Lower leg skin (tissue), 3 donors: Measurements from ENCODE around the gene PIP5K1B.

ENCODE experiments used
- POLR2A ChIP-seq, 2 donors: fragments of 450-650 bp; IDR thresholded peaks; one replicate each; pipeline ENCODE4 v1.6.1; 2016 to 2017; ENCODE audit warnings: antibody characterized with exemption in 2 of 2, mild to moderate bottlenecking in 1 of 2, moderate library complexity in 1 of 2
- TF ChIP-seq, protein P1 (sequence below), 3 donors: fragments of 450-650 bp; IDR thresholded peaks; one replicate each; pipeline ENCODE4 v1.5.1; 2016; ENCODE audit warnings: antibody characterized with exemption in 3 of 3, mild to moderate bottlenecking in 3 of 3, moderate library complexity in 2 of 3

DNA sequence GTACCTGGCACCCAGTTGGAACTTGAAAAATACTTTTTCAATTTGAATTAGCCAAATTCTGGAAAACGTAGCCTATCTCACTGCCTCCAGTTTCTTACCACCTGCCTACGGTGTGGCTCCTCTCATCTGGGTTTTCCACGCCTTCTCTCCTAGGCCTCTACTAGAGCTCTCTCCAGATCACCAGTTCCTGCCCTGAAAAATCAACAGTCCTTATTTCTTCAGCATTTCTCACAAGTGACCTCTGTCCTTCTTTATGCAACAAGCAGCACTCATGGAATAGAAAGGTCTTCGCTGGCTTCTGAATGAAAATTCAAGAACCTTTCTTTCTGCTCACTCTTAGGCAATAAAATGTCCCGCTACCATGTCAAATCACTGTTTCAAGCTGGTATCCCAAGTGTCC is 64.8 kb downstream of the PIP5K1B start:
- TF ChIP-seq, protein P1, sequence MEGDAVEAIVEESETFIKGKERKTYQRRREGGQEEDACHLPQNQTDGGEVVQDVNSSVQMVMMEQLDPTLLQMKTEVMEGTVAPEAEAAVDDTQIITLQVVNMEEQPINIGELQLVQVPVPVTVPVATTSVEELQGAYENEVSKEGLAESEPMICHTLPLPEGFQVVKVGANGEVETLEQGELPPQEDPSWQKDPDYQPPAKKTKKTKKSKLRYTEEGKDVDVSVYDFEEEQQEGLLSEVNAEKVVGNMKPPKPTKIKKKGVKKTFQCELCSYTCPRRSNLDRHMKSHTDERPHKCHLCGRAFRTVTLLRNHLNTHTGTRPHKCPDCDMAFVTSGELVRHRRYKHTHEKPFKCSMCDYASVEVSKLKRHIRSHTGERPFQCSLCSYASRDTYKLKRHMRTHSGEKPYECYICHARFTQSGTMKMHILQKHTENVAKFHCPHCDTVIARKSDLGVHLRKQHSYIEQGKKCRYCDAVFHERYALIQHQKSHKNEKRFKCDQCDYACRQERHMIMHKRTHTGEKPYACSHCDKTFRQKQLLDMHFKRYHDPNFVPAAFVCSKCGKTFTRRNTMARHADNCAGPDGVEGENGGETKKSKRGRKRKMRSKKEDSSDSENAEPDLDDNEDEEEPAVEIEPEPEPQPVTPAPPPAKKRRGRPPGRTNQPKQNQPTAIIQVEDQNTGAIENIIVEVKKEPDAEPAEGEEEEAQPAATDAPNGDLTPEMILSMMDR (IDR thresholded peaks at IDR 0.05): no peak
- no peak for TF ChIP-seq POLR2A (IDR thresholded peaks at IDR 0.05)
